ENCODE results near the gene GBF1.

- no peak for TF ChIP-seq CTCF (IDR thresholded peaks at IDR 0.05)
- no peak for TF ChIP-seq EZH2phosphoT487 (IDR thresholded peaks at IDR 0.05; ENCODE audit: borderline replicate concordance, low read depth)
- no peak for TF ChIP-seq REST (IDR thresholded peaks at IDR 0.05; ENCODE audit: low read depth, low read length)
- TF ChIP-seq MEF2A (IDR thresholded peaks at IDR 0.05; ENCODE audit: borderline replicate concordance, low read depth): no peak
- TF ChIP-seq GABPA (IDR thresholded peaks at IDR 0.05; ENCODE audit: low read depth): no peak
- no peak for TF ChIP-seq EP300 (IDR thresholded peaks at IDR 0.05; ENCODE audit: borderline replicate concordance in 1 of 2, low read depth in 1 of 2, low read length in 1 of 2)
- TF ChIP-seq PBX3 (IDR thresholded peaks at IDR 0.05): no peak
- TF ChIP-seq SIN3A (IDR thresholded peaks at IDR 0.05; ENCODE audit: borderline replicate concordance, low read depth, low read length): no peak
- TF ChIP-seq USF1 (IDR thresholded peaks at IDR 0.05; ENCODE audit: borderline replicate concordance, low read depth): no peak
- TF ChIP-seq RAD21 (IDR thresholded peaks at IDR 0.05; ENCODE audit: low read length): no peak
Observed at GRCh38 chr10:102326031-102326430, 80.7 kb downstream of the GBF1 start.
